ENCODE data around the gene NUP62CL.

DNA sequence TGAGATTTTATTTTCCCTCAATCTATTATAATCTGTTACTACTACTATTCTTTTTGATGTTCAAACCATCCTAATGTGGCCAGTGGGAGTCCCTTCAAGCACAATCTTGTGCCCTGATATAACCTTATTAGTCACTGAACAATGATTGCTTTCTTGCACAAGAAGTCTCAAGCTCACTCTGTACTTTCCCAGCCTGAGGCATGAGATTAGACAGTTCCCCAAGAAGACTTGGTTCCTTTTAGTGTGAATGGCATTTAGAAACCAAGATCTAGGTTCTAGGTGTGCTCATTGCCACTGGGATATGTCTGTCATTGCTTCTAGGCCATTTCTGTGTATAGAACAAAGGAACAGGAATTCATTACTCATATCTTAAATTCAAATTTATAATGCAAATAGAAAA lies 59.6 kb downstream of the NUP62CL start:
- TF ChIP-seq, protein P1, sequence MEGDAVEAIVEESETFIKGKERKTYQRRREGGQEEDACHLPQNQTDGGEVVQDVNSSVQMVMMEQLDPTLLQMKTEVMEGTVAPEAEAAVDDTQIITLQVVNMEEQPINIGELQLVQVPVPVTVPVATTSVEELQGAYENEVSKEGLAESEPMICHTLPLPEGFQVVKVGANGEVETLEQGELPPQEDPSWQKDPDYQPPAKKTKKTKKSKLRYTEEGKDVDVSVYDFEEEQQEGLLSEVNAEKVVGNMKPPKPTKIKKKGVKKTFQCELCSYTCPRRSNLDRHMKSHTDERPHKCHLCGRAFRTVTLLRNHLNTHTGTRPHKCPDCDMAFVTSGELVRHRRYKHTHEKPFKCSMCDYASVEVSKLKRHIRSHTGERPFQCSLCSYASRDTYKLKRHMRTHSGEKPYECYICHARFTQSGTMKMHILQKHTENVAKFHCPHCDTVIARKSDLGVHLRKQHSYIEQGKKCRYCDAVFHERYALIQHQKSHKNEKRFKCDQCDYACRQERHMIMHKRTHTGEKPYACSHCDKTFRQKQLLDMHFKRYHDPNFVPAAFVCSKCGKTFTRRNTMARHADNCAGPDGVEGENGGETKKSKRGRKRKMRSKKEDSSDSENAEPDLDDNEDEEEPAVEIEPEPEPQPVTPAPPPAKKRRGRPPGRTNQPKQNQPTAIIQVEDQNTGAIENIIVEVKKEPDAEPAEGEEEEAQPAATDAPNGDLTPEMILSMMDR (IDR thresholded peaks at IDR 0.05; ENCODE audit: low read depth, low read length, missing input control): no peak
- TF ChIP-seq, protein P2, sequence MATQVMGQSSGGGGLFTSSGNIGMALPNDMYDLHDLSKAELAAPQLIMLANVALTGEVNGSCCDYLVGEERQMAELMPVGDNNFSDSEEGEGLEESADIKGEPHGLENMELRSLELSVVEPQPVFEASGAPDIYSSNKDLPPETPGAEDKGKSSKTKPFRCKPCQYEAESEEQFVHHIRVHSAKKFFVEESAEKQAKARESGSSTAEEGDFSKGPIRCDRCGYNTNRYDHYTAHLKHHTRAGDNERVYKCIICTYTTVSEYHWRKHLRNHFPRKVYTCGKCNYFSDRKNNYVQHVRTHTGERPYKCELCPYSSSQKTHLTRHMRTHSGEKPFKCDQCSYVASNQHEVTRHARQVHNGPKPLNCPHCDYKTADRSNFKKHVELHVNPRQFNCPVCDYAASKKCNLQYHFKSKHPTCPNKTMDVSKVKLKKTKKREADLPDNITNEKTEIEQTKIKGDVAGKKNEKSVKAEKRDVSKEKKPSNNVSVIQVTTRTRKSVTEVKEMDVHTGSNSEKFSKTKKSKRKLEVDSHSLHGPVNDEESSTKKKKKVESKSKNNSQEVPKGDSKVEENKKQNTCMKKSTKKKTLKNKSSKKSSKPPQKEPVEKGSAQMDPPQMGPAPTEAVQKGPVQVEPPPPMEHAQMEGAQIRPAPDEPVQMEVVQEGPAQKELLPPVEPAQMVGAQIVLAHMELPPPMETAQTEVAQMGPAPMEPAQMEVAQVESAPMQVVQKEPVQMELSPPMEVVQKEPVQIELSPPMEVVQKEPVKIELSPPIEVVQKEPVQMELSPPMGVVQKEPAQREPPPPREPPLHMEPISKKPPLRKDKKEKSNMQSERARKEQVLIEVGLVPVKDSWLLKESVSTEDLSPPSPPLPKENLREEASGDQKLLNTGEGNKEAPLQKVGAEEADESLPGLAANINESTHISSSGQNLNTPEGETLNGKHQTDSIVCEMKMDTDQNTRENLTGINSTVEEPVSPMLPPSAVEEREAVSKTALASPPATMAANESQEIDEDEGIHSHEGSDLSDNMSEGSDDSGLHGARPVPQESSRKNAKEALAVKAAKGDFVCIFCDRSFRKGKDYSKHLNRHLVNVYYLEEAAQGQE (IDR thresholded peaks at IDR 0.05): no peak
- no peak for TF ChIP-seq YY1 (IDR thresholded peaks at IDR 0.05)
- TF ChIP-seq RXRA (IDR thresholded peaks at IDR 0.05): no peak
- no peak for TF ChIP-seq RAD21 (IDR thresholded peaks at IDR 0.05)
- no peak for TF ChIP-seq SP1 (IDR thresholded peaks at IDR 0.05)
